GM04503 (cell line): ENCODE measurements around the gene PCID2.
"Not testable (repeated sequence)": the region's sequence is repeated elsewhere in the genome, so short reads cannot be mapped to it uniquely, and the experiment has no call there.

Experiments used
- DNase-seq: peaks from one replicate; pipeline ENCODE4 v3.0.0-alpha.2; 2012; ENCODE audit warnings: low read depth

The PCID2 gene

DNA sequence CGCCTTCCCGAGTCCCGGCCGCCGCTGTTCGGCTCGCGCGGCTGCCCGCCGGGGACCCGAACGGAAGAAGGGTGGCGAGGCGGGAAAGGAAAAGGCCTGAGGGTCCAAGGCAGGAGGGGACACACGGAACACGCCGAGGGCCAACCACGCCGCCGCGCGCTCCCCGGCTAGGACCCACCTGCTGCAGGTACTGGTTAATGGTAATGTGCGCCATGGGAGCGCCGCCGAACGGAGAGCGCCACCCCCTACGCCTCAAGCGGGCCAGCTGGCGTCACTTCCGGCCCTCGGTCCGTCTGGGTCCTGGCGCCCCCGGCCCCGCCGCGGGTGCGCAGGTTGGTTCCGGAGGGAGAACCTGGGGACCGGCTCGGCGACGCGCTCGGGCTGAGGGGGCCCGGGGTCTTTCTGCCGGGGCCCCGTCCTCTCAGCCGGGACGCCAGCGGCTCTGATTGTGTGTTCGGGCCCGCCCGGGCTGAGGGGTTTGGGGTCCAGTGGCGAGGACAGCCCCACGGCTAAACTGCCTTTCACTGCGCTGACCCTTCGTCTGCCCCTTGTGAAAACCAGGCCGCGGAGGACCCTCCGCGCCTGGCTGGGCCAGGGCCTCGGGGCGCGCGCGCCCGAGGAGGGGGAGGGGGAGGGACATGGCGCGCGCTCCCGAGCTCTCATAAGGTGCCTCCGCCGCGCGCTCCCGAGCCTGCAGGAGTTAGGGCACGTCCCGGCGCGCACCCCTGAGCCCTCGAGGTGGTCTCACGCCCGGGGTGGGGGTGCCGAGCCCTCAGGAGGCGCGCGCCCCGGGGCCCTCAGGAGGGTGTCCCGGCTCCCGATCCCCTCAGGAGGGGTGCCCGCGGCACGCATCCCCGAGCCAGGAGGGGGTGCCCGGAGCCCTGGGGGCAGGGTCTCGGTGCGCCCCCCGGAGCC, at the start of gene PCID2:
Gene PCID2 (minus strand): TSS at position 249 of the 915 bp plus-strand sequence. CDS start 35 bp downstream, at position 214.
- no peak for DNase-seq

- not testable (repeated sequence) for DNase-seq
Observed at GRCh38 chr13:113257908-113258307, 49.4 kb upstream of the PCID2 start.

DNA sequence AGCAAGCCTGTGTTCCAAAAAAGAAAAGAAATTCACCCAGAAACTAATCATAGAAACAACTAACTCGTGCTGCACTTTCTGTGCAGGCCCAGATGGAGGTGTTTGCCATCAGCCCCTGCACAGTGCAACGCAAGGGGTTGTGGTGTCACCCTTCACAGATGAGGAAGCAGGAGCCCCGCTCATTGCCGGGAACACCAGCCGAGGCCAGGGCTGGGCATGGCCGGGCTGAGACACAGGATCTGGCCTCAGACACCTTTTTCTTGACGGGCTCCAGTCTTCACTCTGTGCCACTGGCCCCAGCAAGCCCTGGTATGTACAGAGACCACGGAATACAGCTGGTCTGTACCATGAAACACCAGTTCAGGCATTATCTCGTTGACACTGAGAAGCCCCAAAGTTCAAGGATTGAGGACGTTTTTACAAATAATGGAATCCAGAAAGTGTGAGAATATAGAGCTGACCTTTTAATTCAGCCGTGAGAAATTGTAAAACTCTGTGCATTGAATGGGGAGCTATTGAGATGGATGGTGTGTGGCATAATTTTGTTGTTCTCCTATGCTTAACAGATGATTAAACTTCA, 44.1 kb upstream of the PCID2 start:
- no peak for DNase-seq

GRCh38 chr13:113245849-113246796, 37.7 kb upstream of the PCID2 start:
- no peak for DNase-seq

- DNase-seq: no peak
Observed at GRCh38 chr13:113243847-113244246, 35.4 kb upstream of the PCID2 start.

DNA sequence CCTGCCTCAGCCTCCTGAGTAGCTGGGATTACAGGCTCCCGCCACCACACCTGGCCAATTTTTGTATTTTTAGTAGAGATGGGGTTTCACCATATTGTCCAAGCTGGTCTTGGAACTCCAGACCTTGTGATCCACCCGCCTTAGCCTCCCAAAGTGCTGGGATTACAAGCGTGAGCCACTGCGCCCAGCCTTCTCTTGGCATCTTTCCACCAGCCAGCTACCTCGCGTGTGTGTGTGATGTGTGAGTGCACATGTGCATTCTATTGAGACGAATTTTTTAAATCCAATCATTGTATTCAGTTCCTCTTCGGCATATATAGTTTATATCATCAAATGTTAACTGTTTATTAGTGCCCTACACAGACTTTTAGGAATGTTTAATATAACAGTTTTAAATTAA, 33.2 kb upstream of the PCID2 start:
- not testable (repeated sequence) for DNase-seq

- no peak for DNase-seq
Observed at GRCh38 chr13:113239986-113240385, 31.5 kb upstream of the PCID2 start.

DNA sequence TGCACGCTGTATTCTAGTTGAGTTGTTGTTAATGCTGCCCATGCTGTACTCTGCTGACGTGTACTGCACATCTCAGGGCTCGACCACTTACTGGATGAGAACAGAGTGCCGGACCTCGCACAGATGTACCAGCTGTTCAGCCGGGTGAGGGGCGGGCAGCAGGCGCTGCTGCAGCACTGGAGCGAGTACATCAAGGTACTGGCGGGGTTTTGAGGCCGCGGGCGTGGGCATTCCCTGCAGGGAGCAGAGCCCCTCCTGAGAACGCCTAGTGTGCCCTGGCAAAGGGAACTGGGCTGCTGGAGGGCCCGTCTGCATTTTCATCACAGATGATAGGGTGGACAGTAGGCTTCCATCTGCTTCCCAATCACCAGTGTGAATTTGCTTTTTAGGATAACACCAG, 30.9 kb upstream of the PCID2 start:
- DNase-seq: no peak

DNA sequence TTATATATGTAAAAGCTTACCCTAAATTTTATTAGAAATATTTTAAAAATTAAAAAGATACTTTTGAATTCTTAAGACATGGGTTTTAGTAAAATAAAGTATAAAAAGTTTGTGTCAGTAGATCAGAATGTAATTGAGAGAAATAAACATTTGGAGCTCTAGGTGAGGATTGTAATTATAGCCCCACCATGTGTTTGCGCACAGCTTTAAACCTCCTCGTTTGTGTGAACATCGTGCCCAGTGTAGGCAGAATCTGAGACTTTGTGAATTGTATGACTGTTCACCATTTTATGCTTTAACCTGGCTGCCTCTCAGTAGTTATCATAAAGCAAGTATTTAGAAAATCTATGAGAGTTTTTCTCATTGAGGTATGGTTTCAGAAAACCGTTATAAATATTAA, 30.1 kb upstream of the PCID2 start:
- no peak for DNase-seq

DNA sequence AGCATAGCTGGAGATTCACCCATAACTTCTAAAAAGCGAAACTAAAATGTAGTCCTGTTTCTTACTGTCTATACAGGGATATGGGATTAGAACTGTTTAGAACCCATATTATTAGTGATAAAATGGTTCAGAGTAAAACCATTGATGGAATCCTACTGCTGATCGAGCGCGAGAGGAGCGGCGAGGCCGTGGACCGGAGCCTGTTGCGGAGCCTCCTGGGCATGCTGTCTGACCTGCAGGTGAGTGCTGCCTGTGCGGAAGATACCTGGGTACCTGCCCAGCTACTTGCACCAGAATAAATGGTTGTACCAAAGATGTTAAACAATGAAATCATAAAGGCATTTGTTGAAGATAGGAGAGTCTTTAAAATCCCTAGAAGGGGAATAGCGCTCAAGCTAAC, 24.6 kb upstream of the PCID2 start:
- DNase-seq: no peak

GRCh38 chr13:113232208-113233003, 23.9 kb upstream of the PCID2 start:
- DNase-seq: no peak

GRCh38 chr13:113231306-113232207, 23.1 kb upstream of the PCID2 start:
- DNase-seq: no peak

DNA sequence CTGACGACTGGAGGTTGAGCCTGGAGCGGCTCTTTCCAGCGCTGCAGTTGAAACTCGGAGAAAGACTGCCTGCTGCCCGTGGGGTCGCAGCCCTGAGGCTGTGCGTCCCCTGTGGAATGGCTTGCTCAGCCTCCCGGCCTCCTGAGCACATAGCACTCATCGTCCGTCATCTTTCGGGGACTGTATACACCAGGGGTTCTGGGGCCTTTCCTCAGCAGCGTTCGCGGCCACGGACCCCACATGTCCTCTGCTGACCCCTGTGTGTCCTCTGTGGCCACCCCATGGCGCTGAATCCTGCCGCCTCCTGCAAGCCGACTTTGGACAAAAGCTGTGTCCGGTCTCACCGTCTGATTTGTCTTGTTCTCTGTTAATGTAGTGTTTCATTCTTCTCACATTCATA, 21.3 kb upstream of the PCID2 start:
- DNase-seq: no peak

DNA sequence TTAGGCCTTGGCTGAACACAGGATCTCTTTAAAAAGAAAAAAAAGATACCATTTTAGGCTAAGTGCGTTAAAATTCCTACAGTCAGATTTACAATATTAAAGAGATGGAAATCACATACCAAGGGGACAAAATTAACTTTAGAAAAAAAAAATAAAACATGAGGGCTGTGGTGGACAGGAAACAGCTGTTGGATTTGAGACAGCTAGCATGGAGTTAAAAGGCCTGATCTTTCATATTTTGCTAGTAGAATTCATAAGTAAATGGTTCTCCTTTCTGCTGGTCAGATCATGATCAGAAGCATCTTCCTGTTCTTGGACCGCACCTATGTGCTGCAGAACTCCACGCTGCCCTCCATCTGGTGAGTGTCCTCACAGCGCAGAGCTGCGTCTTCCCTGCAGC, 20.7 kb upstream of the PCID2 start:
- DNase-seq: no peak

- DNase-seq: no peak
Observed at GRCh38 chr13:113226873-113227450, 18.5 kb upstream of the PCID2 start.

- no peak for DNase-seq
Observed at GRCh38 chr13:113225515-113225914, 17.0 kb upstream of the PCID2 start.

DNA sequence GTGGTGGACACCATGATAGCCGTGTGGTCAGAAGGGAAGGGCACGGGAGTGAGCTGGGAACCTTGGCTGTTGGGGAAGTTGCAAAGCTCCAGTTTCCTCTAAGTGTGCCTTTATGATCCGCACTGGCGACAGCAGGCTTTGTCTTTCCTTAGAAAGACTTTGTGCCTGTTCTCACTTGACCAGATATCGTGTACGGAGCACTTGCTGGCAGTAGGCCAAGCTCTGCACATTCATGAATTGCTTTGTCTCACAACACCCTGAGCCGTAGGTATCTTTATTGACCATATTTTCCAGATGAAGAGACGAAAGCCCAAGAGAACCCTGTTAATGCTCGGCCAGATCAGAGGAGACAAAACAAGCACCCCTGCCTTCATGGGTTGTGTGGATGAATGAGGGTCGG, 16.0 kb upstream of the PCID2 start:
- no peak for DNase-seq

- no peak for DNase-seq
Observed at GRCh38 chr13:113223070-113223469, 14.6 kb upstream of the PCID2 start.

GRCh38 chr13:113220877-113221276, 12.4 kb upstream of the PCID2 start:
- no peak for DNase-seq

DNA sequence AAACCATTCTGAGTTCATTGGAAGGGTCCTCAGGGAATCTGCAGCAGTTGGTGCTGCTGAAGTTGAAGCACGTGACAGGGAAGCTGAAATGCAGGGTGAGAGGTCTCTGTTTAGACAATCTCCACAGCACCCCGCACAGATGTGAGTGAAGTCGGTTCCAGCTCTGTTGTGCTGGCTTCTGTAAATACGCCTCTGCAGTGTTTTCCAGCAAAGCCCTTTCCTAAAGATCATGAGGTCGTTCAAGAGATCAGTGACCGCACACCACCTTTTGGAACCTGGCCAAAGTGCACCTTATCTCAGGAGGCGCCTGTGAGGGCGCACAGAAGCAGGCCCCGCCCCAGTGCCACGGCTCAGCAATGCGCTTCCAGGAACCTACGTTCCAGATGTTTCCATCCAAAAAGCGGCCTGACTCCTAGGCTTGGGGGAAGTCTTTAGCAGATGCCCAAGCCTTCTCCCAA, 11.7 kb upstream of the PCID2 start:
- no peak for DNase-seq
